ENCODE measurements around the gene EXTL1.

The EXTL1 gene

DNA sequence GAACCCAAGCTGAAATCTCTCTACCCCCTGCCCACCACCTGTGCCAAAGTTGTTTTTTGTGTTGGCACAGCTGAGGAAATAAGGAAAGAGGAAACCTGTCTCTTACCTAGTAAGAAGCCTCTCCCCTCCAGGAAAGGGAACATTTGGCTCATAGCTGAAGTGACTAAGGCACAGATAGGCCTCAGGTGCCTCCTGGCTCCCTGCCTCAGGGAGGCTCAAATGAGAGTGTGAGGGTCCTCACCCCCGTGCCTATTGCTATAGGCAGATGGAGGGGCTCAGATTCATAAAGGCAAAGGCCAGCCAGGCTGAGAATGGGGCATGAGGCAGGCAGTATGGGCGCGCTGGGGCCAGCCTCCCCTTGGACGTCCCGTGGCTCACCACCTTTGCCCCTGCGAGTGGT, 16.9 kb downstream of the EXTL1 start:
- Mint-ChIP-seq H3K27me3 (peaks cover 5% of the 10 kb centered on the region), H3K27ac (no peak overlapping the region), H3K4me3 (no peak overlapping the region)

DNA sequence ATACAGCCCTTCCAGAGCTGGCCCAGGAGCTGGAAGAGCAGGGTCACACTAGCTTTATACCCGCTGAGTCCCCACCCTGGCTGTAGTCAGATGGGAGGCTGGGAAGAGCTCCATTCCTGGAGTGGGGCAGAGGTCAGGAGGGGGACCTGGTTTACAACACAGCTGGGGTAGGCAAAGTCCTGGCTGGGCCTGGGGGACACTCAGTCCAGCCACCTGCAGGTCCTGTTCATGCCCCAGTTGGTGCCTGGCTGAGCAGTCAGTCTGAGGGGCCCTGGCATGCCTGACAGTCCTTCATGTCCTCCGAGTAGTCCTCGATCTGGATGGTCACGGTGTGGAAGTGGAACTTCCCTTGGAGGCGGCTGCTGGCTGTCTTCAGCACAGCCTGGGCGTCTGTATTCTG, 17.3 kb downstream of the EXTL1 start:
- no peaks in the 10 kb centered on the region for H3K9me3 Mint-ChIP-seq
- H3K4me3 Mint-ChIP-seq: no peak overlapping the region
- H3K36me3 Mint-ChIP-seq (ENCODE audit: low read depth): no peaks in the 10 kb centered on the region
- peaks cover 10% of the 10 kb centered on the region for H3K4me1 Mint-ChIP-seq (ENCODE audit: low read depth)
- no peak overlapping the region for H3K27ac Mint-ChIP-seq
- peaks cover 8% of the 10 kb centered on the region for H3K27me3 Mint-ChIP-seq

More for the DNA sequence above, 16.9 kb downstream of the EXTL1 start:
- H3K9me3 Mint-ChIP-seq: no peaks in the 10 kb centered on the region
- H3K4me1 Mint-ChIP-seq (ENCODE audit: low read depth): peaks cover 10% of the 10 kb centered on the region
- no peaks in the 10 kb centered on the region for H3K36me3 Mint-ChIP-seq (ENCODE audit: low read depth)

DNA sequence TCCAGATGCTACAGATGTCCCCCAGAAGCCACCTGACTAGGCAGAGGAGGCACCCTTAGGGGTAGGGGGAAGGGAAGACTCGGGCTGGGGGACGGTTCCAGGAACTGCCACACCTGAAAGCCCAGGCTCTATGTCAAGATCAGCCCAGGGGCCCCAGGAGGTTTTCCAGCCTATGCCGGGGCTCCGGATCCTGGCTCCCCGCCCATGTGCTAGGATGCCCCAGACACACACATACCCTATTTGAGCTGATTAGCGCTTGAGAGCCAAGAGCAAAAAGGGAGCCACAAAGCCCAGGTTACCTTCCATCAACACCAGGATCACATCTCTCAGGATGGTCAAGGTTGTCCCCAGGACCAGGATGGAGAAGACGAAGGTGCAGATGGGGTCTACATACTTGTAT, 19.8 kb downstream of the EXTL1 start:
- H3K9me3 Mint-ChIP-seq: no peaks in the 10 kb centered on the region
- H3K4me3 Mint-ChIP-seq: no peak overlapping the region
- no peaks in the 10 kb centered on the region for H3K36me3 Mint-ChIP-seq (ENCODE audit: low read depth)
- peaks cover 4% of the 10 kb centered on the region for H3K4me1 Mint-ChIP-seq (ENCODE audit: low read depth)
- H3K27ac Mint-ChIP-seq: no peak overlapping the region
- H3K27me3 Mint-ChIP-seq: peaks cover 26% of the 10 kb centered on the region

DNA sequence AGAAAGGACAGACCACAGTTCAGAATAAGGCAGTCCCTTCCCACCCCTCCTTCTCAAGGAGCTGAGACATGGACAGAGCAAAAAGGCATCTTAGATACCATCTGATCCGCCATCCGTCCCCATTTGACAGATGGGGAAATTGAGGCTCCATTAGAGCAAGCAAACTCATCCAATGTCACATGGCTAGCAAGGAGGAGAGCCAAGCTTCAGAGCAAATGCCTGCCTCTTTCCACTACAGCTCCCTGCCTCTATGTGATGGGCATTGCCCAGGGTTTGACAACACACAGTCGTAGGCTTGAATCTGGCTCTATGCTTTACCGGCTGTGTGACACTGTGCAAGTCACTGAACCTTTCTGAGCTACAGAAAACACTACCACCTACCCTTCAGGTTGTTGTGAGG, 20.4 kb downstream of the EXTL1 start:
- H3K36me3 Mint-ChIP-seq (ENCODE audit: low read depth): no peaks in the 10 kb centered on the region
- no peaks in the 10 kb centered on the region for H3K4me1 Mint-ChIP-seq (ENCODE audit: low read depth)
- no peak overlapping the region for H3K4me3 Mint-ChIP-seq
- no peak overlapping the region for H3K27ac Mint-ChIP-seq
- no peaks in the 10 kb centered on the region for H3K9me3 Mint-ChIP-seq
- peaks cover 30% of the 10 kb centered on the region for H3K27me3 Mint-ChIP-seq

DNA sequence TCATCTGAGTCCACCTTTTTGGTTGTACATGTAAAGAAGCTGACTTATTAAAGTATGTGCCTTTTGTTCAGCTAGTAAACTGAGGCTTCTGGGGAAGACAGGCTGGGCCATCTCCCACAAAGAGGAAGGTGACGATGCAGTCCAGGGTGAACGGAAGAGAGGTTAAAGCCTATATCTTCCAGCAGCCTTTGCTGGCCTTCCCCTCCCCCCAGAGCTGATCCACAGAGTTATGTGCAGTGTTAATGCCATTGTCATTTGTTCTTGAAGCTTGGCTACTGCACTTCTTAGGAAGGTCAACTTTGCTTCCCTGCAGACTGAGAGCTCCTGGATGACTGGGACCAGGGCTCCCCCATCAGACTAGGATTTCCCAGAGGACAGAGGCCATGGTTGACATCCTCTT, 22.2 kb downstream of the EXTL1 start:
- H3K4me3 Mint-ChIP-seq: no peak overlapping the region
- no peak overlapping the region for H3K27ac Mint-ChIP-seq
- no peaks in the 10 kb centered on the region for H3K9me3 Mint-ChIP-seq
- H3K27me3 Mint-ChIP-seq: peaks cover 47% of the 10 kb centered on the region
- H3K36me3 Mint-ChIP-seq (ENCODE audit: low read depth): no peaks in the 10 kb centered on the region
- no peaks in the 10 kb centered on the region for H3K4me1 Mint-ChIP-seq (ENCODE audit: low read depth)

DNA sequence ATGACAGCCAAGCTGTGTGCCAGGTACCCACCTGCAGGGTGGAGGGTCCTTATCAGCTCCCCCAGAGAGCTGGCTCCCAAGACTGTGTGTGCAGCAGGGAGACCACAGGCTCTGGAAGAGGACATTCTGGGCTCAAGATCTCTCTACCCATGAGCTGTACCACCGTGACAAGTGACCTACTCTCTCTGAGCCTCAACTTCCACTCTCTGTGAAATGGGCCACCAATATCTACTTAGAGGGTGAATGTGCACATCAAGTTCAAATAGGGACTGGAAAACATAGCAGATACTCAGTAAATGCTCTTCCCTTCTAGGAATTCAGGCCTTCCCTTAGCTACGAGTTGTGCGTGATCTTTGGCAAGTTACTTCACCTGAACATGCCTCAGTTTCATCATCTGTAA, 22.8 kb downstream of the EXTL1 start:
- H3K27me3 Mint-ChIP-seq: peaks cover 51% of the 10 kb centered on the region
- H3K4me1 Mint-ChIP-seq (ENCODE audit: low read depth): no peaks in the 10 kb centered on the region
- H3K4me3 Mint-ChIP-seq: no peak overlapping the region
- H3K36me3 Mint-ChIP-seq (ENCODE audit: low read depth): no peaks in the 10 kb centered on the region
- no peaks in the 10 kb centered on the region for H3K9me3 Mint-ChIP-seq
- H3K27ac Mint-ChIP-seq: no peak overlapping the region

DNA sequence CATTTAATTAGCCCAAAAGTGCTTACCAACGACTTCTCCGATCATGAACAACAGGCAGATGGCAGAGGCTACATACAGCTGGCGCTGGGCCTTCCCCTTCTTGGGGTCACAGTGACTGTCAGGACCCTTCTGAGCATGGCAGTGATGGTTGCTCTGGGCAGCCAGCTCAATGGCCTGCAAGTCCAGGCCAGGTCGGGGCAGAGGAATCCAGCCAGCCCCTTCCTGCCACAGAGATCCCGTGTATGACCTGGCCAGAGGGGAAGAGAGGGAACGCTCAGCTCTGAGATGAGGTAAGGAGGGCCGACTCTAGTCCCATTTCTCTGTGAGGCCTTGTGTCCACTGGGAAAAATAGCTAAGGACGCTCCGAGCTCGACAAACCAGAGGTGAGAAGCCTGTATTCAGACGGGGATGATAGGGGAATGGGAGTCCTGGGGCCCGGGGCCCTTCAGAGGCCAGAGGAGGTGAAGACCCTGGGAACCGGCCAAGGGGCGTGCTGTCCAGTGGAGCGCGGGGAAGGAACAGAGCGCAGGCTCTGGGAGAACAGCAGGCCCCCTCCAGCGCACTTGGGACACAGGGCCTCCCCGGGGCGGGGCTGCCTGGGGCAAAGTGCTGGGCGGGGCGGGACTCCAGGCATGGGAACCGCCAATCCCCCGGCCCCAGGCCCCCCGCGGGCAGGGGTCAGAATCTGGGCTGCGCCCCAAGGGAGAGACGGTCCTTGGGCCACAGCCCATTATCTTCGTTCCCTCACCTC, 23.6 kb downstream of the EXTL1 start:
- Mint-ChIP-seq H3K36me3 (ENCODE audit: low read depth) (no peaks in the 10 kb centered on the region), H3K27me3 (peaks cover 55% of the 10 kb centered on the region), H3K4me3 (no peak overlapping the region), H3K4me1 (ENCODE audit: low read depth) (no peaks in the 10 kb centered on the region), H3K9me3 (no peaks in the 10 kb centered on the region), H3K27ac (no peak overlapping the region)

DNA sequence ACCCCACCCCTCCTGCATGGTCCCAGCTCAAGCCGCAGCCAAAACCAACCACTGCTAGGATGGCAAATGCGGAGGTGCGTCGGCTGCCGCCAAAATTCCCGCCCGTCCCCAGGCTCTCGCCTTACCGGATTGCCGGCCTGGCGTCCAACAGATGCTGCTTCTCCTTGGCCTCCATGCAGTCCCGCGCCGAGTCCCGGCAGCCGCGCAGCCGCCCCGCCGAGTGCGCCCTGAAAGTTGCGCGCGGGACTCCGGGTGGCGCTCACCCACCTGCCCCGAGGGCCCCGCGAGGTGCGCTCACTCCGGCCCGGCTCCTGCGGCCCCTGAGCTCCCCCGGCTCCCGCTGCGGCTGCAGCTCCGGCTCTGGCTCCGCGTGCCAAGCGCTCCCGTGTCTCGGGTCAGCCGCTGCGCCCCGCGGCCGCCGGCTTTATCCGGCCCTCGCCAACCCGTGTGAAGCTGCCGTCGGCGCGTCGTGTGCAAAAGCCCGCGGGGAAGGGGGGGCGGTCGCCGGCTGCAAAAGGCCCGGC, 24.2 kb downstream of the EXTL1 start, which contains the start of gene SLC30A2:
Gene SLC30A2 (minus strand): TSS at position 397 of the 524 bp plus-strand sequence. CDS start 222 bp downstream, at position 175.
- Mint-ChIP-seq H3K27me3 (peaks cover 60% of the 10 kb centered on the region), H3K4me1 (ENCODE audit: low read depth) (no peaks in the 10 kb centered on the region), H3K27ac (no peak within 1 kb of the TSS), H3K9me3 (no peaks in the 10 kb centered on the region), H3K4me3 (no peak within 1 kb of the TSS), H3K36me3 (ENCODE audit: low read depth) (no peaks in the 10 kb centered on the region)

DNA sequence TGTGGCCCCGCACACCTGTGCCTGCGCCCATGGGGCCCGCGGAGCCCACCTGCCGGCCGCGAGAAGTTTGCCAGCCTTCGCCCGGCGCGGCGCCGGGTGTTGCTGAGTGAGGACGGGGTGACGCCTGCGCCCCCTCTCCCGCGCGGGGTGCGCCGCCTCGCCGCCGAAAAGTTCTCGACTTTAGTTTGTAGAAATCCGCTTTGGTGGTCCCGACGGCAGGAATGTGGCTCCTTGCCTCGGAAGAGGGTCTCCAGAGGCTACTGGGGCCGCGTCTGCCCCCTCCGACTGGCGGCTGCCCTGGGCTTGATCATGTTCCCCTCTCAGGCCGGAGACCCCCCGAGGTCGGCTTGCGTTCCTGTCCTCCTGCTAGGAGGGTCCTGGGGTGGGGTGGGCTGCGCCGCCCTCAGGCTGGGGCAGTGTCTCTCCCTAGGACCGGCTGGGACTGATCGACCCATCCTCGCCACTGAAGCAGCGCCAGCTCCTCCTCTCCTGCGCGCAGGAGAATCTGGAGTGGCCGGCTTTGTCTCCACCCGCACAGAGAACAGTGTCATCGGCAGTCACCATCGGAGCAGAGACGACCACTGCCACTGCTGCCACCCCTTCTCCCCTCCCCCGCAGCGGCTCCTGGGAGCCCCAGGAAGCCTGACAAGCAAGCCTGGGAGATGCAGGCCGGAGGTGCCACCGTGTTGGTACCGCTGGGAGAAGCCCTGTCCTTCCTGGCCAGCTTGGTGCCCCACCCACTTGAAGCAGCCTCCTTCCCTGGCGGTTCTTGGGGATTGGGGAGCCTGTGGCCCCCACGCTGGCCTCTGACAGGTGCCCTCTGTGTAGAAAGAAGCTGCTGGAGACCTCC, 24.9 kb downstream of the EXTL1 start:
- H3K9me3 Mint-ChIP-seq: no peaks in the 10 kb centered on the region
- H3K27ac Mint-ChIP-seq: no peak overlapping the region
- no peaks in the 10 kb centered on the region for H3K4me1 Mint-ChIP-seq (ENCODE audit: low read depth)
- H3K4me3 Mint-ChIP-seq: no peak overlapping the region
- peaks cover 66% of the 10 kb centered on the region for H3K27me3 Mint-ChIP-seq
- no peaks in the 10 kb centered on the region for H3K36me3 Mint-ChIP-seq (ENCODE audit: low read depth)

DNA sequence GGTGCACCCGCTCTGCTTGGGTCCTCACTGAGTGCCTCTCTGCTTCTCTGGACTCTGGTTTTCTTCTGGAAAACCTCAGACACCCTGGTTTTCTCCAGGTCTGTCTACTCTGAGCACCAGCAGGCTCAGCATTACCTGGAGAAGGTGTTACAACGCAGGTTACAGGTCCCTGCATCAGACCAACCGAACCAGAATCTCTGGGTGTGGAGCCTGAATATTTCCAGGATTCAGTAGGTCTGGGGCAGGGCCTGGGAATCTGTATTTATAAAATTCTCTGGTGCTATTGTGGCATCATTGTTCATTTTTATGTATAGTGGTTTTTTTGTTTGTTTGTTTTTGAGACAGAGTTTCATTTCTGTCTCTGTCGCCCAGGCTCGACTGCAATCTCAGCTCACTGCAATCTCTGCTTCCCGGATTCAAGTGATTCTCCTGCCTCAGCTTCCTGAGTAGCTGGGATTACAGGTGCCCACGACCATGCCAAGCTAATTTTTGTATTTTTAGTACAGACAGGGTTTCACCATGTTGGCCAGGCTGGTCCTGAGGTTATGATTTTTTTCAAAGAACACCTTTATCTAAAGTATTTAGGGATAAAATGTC, 25.8 kb downstream of the EXTL1 start:
- no peaks in the 10 kb centered on the region for H3K9me3 Mint-ChIP-seq
- H3K4me3 Mint-ChIP-seq: no peak overlapping the region
- H3K4me1 Mint-ChIP-seq (ENCODE audit: low read depth): no peaks in the 10 kb centered on the region
- H3K27me3 Mint-ChIP-seq: peaks cover 72% of the 10 kb centered on the region
- H3K27ac Mint-ChIP-seq: no peak overlapping the region
- H3K36me3 Mint-ChIP-seq (ENCODE audit: low read depth): no peaks in the 10 kb centered on the region

DNA sequence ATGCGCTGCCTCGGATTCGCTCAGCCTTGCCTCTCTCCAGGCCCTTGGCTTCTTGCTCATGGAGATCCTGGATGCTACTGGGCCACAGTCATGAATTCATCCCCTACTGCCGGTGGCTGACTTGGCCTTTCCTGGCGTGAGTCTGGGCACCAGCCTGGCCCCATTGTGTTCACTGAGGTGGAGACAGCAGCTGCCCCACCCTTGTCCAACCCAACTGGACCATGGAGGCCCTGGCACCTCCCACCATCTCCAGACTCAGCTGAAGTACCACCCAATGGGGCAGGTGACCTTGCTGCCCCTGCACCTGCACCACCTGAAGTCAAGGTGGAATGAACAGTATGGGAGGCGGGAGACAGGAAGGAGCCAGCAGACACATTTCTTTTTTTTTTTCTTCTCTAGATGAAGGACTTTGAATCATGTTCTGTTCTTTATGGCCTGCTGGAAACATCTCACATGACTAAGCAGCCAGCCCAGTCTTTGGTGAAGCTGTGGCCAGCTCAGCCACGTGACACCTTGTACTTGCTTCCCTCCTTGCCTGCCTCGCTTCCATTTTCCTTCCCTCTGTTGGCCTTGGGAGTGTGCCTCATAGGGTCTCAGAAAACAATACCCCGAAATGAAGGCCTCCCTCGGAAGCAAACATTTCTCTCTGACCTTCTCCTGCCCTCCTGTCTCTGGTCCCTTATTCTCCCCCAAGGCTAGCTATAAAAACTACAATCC, 28.1 kb downstream of the EXTL1 start:
- Mint-ChIP-seq H3K36me3 (ENCODE audit: low read depth) (no peaks in the 10 kb centered on the region), H3K27me3 (peaks cover 70% of the 10 kb centered on the region), H3K27ac (no peak overlapping the region), H3K4me1 (ENCODE audit: low read depth) (no peaks in the 10 kb centered on the region), H3K9me3 (no peaks in the 10 kb centered on the region), H3K4me3 (no peak overlapping the region)

DNA sequence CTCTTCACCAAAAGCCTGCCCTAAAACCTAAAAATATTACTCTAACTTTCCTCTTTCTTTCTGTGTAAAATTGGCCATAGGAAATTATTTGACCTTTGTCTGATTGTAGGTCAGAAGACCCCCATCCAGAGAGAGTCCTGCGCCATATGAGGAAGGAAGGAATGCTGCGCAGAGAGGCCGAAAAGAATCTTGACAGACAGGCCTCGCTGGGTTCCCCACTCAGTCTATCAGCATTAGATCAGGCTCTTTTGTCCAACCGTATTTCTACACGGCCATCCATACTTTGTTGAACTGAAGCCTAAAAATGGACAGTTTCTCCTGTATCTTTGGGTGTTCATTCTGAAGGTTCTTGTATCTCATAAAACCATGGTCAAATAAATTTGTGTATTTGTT, 28.7 kb downstream of the EXTL1 start:
- Mint-ChIP-seq H3K9me3 (no peaks in the 10 kb centered on the region), H3K4me1 (ENCODE audit: low read depth) (no peaks in the 10 kb centered on the region), H3K27me3 (peaks cover 69% of the 10 kb centered on the region), H3K27ac (no peak overlapping the region), H3K36me3 (ENCODE audit: low read depth) (no peaks in the 10 kb centered on the region), H3K4me3 (no peak overlapping the region)

DNA sequence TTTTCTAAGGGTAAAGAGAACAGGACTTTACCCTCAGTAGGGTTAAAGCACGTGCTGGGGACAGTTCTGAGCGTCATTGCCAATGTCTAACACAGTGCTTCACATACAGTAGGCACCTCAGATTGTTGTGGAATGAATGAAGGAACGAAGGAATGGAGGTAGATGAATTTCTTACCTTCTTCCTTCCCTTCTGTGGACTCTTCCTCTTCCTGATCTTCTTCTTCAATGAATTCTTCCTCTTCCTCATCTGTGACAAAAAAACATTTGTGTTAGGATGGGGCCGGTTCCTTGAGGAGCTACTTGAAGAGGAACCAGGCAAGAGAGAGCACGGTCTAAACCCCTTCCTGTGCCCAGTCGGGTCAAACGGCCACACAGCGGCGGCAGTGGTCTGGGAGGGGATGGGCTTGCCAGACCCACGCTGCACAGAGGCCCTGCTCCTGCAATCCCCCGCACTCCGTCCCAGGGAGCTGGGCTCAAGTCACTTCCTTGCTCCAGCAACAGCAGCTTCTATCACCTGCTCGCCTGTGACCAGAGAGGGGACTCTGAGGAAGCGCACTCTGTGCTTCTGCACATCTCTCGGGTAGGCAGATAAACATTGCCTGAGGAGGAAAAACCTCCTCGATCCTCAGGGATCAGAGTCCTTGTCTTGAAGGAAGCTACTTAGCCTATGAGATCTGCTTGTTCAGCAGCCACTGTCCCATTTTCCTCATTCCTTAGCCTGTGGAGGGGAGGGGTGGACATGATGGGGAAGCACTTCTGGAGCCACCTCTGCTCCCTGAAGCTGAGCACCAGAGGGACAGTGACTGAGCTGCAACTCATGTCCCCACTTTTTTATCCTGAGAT, 32.4 kb downstream of the EXTL1 start:
- Mint-ChIP-seq H3K27ac (no peak overlapping the region), H3K27me3 (peaks cover 52% of the 10 kb centered on the region), H3K4me3 (no peak overlapping the region), H3K36me3 (ENCODE audit: low read depth) (no peaks in the 10 kb centered on the region), H3K9me3 (no peaks in the 10 kb centered on the region), H3K4me1 (ENCODE audit: low read depth) (no peaks in the 10 kb centered on the region)

DNA sequence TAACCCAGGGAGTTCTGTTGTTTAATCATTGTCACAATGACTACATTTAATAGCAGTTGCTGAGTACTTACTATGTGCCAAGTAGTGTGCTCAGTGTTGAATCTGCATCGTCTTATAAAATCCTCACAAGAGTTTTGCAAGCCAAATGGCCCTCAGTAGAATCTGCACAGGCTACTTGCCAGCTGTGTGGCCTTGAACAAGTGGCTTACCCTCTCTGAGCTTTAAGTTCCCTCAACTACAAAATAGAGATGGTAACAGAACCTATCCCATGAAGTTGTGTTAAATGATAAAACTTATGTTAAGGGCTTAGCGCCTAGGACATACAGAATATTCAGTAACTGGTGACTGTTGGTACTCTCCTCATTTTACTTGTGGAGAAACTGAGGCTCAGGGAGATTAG, 33.5 kb downstream of the EXTL1 start:
- no peaks in the 10 kb centered on the region for H3K4me1 Mint-ChIP-seq (ENCODE audit: low read depth)
- H3K27me3 Mint-ChIP-seq: peaks cover 50% of the 10 kb centered on the region

More for the DNA sequence above, 33.5 kb downstream of the EXTL1 start:
- no peaks in the 10 kb centered on the region for H3K9me3 Mint-ChIP-seq
- H3K4me3 Mint-ChIP-seq: no peak overlapping the region
- H3K27ac Mint-ChIP-seq: no peak overlapping the region
- H3K36me3 Mint-ChIP-seq (ENCODE audit: low read depth): no peaks in the 10 kb centered on the region
